HG03520 (cell line): ENCODE results near the gene KXD1.
A peak's percentile ranks its signal among the peaks of the same experiment; 100 is the strongest.
"Not testable (repeated sequence)": the region's sequence is repeated elsewhere in the genome, so short reads cannot be mapped to it uniquely, and the experiment has no call there.

Experiments
- ATAC-seq: cut with Tn5 transposase; IDR thresholded peaks from one replicate; pipeline ENCODE4 v1.9.1; 2021; ENCODE audit warnings: mild to moderate bottlenecking, moderate library complexity; ENCODE audit not compliant: unreplicated experiment

KXD1 gene

GRCh38 chr19:18533058-18533457 is 24.6 kb upstream of the KXD1 start:
- no peak for ATAC-seq

- no peak for ATAC-seq
These were observed 21.2 kb upstream of the KXD1 start for GRCh38 chr19:18536475-18536874.

GRCh38 chr19:18537431-18537830 is 20.2 kb upstream of the KXD1 start:
- ATAC-seq = no peak

- ATAC-seq = no peak
These were observed 19.6 kb upstream of the KXD1 start for GRCh38 chr19:18538115-18538514.

GRCh38 chr19:18539372-18539771 is 18.3 kb upstream of the KXD1 start:
- ATAC-seq = no peak

GRCh38 chr19:18540200-18540599 is 17.5 kb upstream of the KXD1 start:
- ATAC-seq = not testable (repeated sequence)

- ATAC-seq = no peak
These were observed 16.2 kb upstream of the KXD1 start for GRCh38 chr19:18541258-18541991.

- no peak for ATAC-seq
These were observed 15.4 kb upstream of the KXD1 start for GRCh38 chr19:18541992-18542940.

- ATAC-seq = peak; percentile 90
These were observed 14.5 kb upstream of the KXD1 start, which contains the start of gene FKBP8 for GRCh38 chr19:18542941-18543813. FKBP8 (minus strand) TSS chr19:18543573; CDS start chr19:18541970, 1,603 bp downstream.

- no peak for ATAC-seq
These were observed 13.7 kb upstream of the KXD1 start for GRCh38 chr19:18543814-18544475.

- ATAC-seq = no peak
These were observed 6.0 kb upstream of the KXD1 start for GRCh38 chr19:18551631-18552030.

- ATAC-seq = no peak
These were observed 509 bp downstream of the KXD1 start for GRCh38 chr19:18558202-18558555.

GRCh38 chr19:18558604-18559003 is 934 bp downstream of the KXD1 start:
- no peak for ATAC-seq

GRCh38 chr19:18559685-18560084 is 2.0 kb downstream of the KXD1 start:
- ATAC-seq = no peak

- no peak for ATAC-seq
These were observed 4.4 kb downstream of the KXD1 start for GRCh38 chr19:18562086-18562485.

- ATAC-seq = no peak
These were observed 9.3 kb downstream of the KXD1 start for GRCh38 chr19:18566953-18567352.

- no peak for ATAC-seq
These were observed 10.7 kb downstream of the KXD1 start for GRCh38 chr19:18568367-18568766.

GRCh38 chr19:18571564-18572344 is 14.1 kb downstream of the KXD1 start, which contains the start of gene UBA52:
UBA52 (plus strand) TSS chr19:18571857; CDS start chr19:18573301, 1,444 bp downstream.
- peak; percentile 87 for ATAC-seq

- ATAC-seq = no peak
These were observed 17.1 kb downstream of the KXD1 start for GRCh38 chr19:18574691-18575291.
